Measurements from ENCODE around the gene NUDT21. TPM values are rescaled to one million over a fixed set of nuclear protein-coding genes. Genes with fewer than 3 reads are reported as not detected.
"Not testable (repeated sequence)": the region's sequence is repeated elsewhere in the genome, so short reads cannot be mapped to it uniquely, and the experiment has no call there.

NUDT21 gene
- total RNA-seq, 1 donor from 2014 or later: 81.8 TPM

GRCh38 chr16:56419740-56420548 is 31.2 kb downstream of the NUDT21 start:
- no peak for DNase-seq

- DNase-seq: no peak
Observed at GRCh38 chr16:56417138-56417537, 34.0 kb downstream of the NUDT21 start.

- no peak for DNase-seq
Observed at GRCh38 chr16:56415875-56416274, 35.3 kb downstream of the NUDT21 start.

- no peak for DNase-seq
Observed at GRCh38 chr16:56414366-56414765, 36.8 kb downstream of the NUDT21 start.

- DNase-seq: no peak
Observed at GRCh38 chr16:56413381-56413780, 37.8 kb downstream of the NUDT21 start.

GRCh38 chr16:56411624-56412023 is 39.5 kb downstream of the NUDT21 start:
- DNase-seq: no peak

- DNase-seq: no peak
Observed at GRCh38 chr16:56411123-56411522, 40.0 kb downstream of the NUDT21 start.

GRCh38 chr16:56409195-56409594 is 41.9 kb downstream of the NUDT21 start:
- DNase-seq: no peak

- DNase-seq: no peak
Observed at GRCh38 chr16:56408379-56409098, 42.6 kb downstream of the NUDT21 start.

GRCh38 chr16:56405977-56406672 is 45.0 kb downstream of the NUDT21 start:
- DNase-seq: no peak

GRCh38 chr16:56401482-56401881 is 49.6 kb downstream of the NUDT21 start:
- DNase-seq: peak; percentile 50

- peak; percentile 10 for DNase-seq
Observed at GRCh38 chr16:56400458-56400857, 50.7 kb downstream of the NUDT21 start.

- DNase-seq: no peak
Observed at GRCh38 chr16:56399486-56399885, 51.6 kb downstream of the NUDT21 start.

GRCh38 chr16:56399047-56399446 is 52.1 kb downstream of the NUDT21 start:
- peak; percentile 21 for DNase-seq

GRCh38 chr16:56396724-56397123 is 54.4 kb downstream of the NUDT21 start:
- not testable (repeated sequence) for DNase-seq

- no peak for DNase-seq
Observed at GRCh38 chr16:56389554-56389953, 61.6 kb downstream of the NUDT21 start.

GRCh38 chr16:56388209-56388608 is 62.9 kb downstream of the NUDT21 start:
- DNase-seq: no peak

GRCh38 chr16:56387396-56387795 is 63.7 kb downstream of the NUDT21 start:
- DNase-seq: no peak

- no peak for DNase-seq
Observed at GRCh38 chr16:56384074-56384721, 66.9 kb downstream of the NUDT21 start.

GRCh38 chr16:56382901-56383355 is 68.2 kb downstream of the NUDT21 start:
- no peak for DNase-seq

- no peak for DNase-seq
Observed at GRCh38 chr16:56382459-56382858, 68.7 kb downstream of the NUDT21 start.

- not testable (repeated sequence) for DNase-seq
Observed at GRCh38 chr16:56380778-56381485, 70.2 kb downstream of the NUDT21 start.
